PC-3 (cell line): Measurements from ENCODE around the gene ASH1L. TPM values are rescaled to one million over a fixed set of nuclear protein-coding genes. Genes with fewer than 3 reads are reported as not detected.

ENCODE experiments used
- ATAC-seq: fragments of 200-7000 bp; cut with Tn5 transposase; 2 replicates; pipeline ENCODE4 v1.9.1; 2020; ENCODE audit warnings: mild to moderate bottlenecking, moderate library complexity
- BruUV-seq: library from RNA; stranded (reverse); fragments of 400-500 nt; replicated peaks from 2 replicates; lab custom pipeline; 2021; lab: Mats Ljungman, UMichigan
- CTCF ChIA-PET: fragments of 300-600 bp; sonication (Branson Sonifier 250); formaldehyde crosslinking; loops from one replicate; lab custom pipeline; 2022; ENCODE audit warnings: antibody characterized with exemption; lab: Charles Lee
- POLR2A ChIA-PET: fragments of 300-600 bp; sonication (Branson Sonifier 250); formaldehyde crosslinking; loops from one replicate; lab custom pipeline; 2022; ENCODE audit warnings: antibody characterized with exemption; ENCODE audit not compliant: unreplicated experiment; lab: Charles Lee
- DNase-seq: peaks from one replicate; pipeline ENCODE4 v3.0.0-alpha.2; 2015
- H2AFZ ChIP-seq: fragments of 300-600 bp; sonication (generic); 2 replicates; pipeline ENCODE4 v1.6.0; 2016; ENCODE audit warnings: antibody characterized with exemption, low read length
- H3F3A ChIP-seq: fragments of 300-600 bp; sonication (generic); one replicate; pipeline ENCODE4 v1.6.0; 2017; ENCODE audit warnings: antibody characterized with exemption, low read length, control low read depth, mild to moderate bottlenecking; ENCODE audit not compliant: unreplicated experiment
- H3K27ac ChIP-seq: fragments of 300-600 bp; sonication (generic); 2 replicates; pipeline ENCODE4 v1.5.1; 2016; ENCODE audit warnings: mild to moderate bottlenecking, low read length
- H3K27me3 ChIP-seq: fragments of 300-600 bp; sonication (generic); 2 replicates; pipeline ENCODE4 v1.6.1; 2016; ENCODE audit warnings: low read length, mixed read lengths
- H3K36me3 ChIP-seq: fragments of 300-600 bp; sonication (generic); 2 replicates; pipeline ENCODE4 v1.6.1; 2016; ENCODE audit warnings: low read depth, mixed run types, low read length, mixed read lengths
- H3K4me1 ChIP-seq: fragments of 300-600 bp; sonication (generic); 2 replicates; pipeline ENCODE4 v1.5.1; 2016; ENCODE audit warnings: low read length; ENCODE audit not compliant: insufficient read depth
- H3K4me2 ChIP-seq: fragments of 300-600 bp; sonication (generic); 2 replicates; pipeline ENCODE4 v1.6.0; 2016; ENCODE audit warnings: low read length
- H3K4me3 ChIP-seq: fragments of 300-600 bp; sonication (generic); 2 replicates; pipeline ENCODE4 v1.5.1; 2016; ENCODE audit warnings: mild to moderate bottlenecking, low read length, mixed read lengths
- H3K79me2 ChIP-seq: fragments of 300-600 bp; sonication (generic); 2 replicates; pipeline ENCODE4 v1.6.1; 2017; ENCODE audit warnings: low read length, mixed read lengths
- H3K9ac ChIP-seq: fragments of 300-600 bp; sonication (generic); 2 replicates; pipeline ENCODE4 v1.6.0; 2016; ENCODE audit warnings: mild to moderate bottlenecking, low read length
- H3K9me2 ChIP-seq: fragments of 300-600 bp; sonication (generic); replicated peaks from 2 replicates; pipeline ENCODE4 v1.6.1; 2016; ENCODE audit warnings: mixed run types, low read length, mixed read lengths
- H3K9me3 ChIP-seq: fragments of 300-600 bp; sonication (generic); 2 replicates; pipeline ENCODE4 v1.6.1; 2016; ENCODE audit warnings: low read length, mixed read lengths
- H4K20me1 ChIP-seq: fragments of 300-600 bp; sonication (generic); 2 replicates; pipeline ENCODE4 v1.6.1; 2016; ENCODE audit warnings: low read length, mixed read lengths
- CTCF ChIP-seq: fragments of 300-600 bp; sonication (generic); conservative IDR thresholded peaks from 2 replicates; pipeline ENCODE4 v1.5.1; 2017; ENCODE audit warnings: antibody characterized with exemption, low read depth, mild to moderate bottlenecking, low read length
- EZH2 ChIP-seq: fragments of 300-600 bp; sonication (generic); IDR thresholded peaks from one replicate; pipeline ENCODE4 v1.6.1; 2017; ENCODE audit warnings: antibody characterized with exemption, mild to moderate bottlenecking, low read length; ENCODE audit not compliant: unreplicated experiment
- EZH2phosphoT487 ChIP-seq: fragments of 300-600 bp; sonication (generic); IDR thresholded peaks from 2 replicates; pipeline ENCODE4 v1.6.1; 2018; ENCODE audit warnings: mild to moderate bottlenecking, antibody characterized with exemption, low read length, borderline replicate concordance
- intact Hi-C: fragments of 100-400 bp; cut with micrococcal nuclease; formaldehyde crosslinking; loops from 2 replicates; pipeline ENCODE4 v1.9.0; 2023
- total RNA-seq: library from RNA; depleted of rRNA; stranded (reverse); fragments of >200 nt; gene quantifications from 2 replicates; pipeline ENCODE4 v1.2.3, GENCODE V29; 2014

ASH1L gene
- total RNA-seq, 1 experiment from 2014 or later = 27.6 TPM

DNA sequence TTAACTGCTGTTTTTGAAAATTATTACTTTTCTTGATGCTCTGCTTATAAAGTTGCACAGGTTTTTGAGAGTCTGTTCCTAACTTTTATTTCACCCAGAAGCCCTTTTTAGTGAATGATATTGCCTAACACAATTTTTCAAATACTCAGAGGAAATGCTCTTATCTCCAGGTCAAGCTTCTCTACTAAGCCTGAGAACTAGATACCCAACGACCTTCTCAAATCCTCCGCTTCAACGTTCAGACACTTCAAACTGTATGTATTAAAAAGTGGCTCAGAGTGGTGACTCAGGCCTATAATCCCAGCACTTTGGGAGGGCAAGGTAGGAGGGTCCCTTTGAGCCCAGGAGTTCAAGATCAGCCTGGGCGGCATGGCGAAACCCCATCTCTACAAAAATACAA lies 88.5 kb downstream of the ASH1L start:
- Histone ChIP-seq H3K9ac (no peak overlapping the region), H3K9me3 (peaks cover 6% of the 10 kb centered on the region; the same call in 1 of the 2 replicates), H3K27me3 (no peaks in the 10 kb centered on the region), H3K4me3 (no peak overlapping the region), H3K27ac (no peak overlapping the region), H3F3A (no peaks in the 10 kb centered on the region), H4K20me1 (no peaks in the 10 kb centered on the region), H2AFZ (no peak overlapping the region), H3K36me3 (peaks cover 22% of the 10 kb centered on the region), H3K4me2 (no peak overlapping the region), H3K9me2 (no peaks in the 10 kb centered on the region), H3K79me2 (peaks cover 31% of the 10 kb centered on the region), H3K4me1 (no peaks in the 10 kb centered on the region)
- ChIA-PET POLR2A (no interaction called here), CTCF (no interaction called here)
- intact Hi-C loops = no loop called here
- no peak for DNase-seq
- no peak for TF ChIP-seq CTCF
- TF ChIP-seq EZH2 = no peak
- TF ChIP-seq EZH2phosphoT487 = no peak
- no peak for ATAC-seq
- BruUV-seq = no TSS peak

- Histone ChIP-seq H2AFZ (no peak overlapping the region), H3K9ac (no peak overlapping the region), H4K20me1 (no peaks in the 10 kb centered on the region), H3K36me3 (peaks cover 22% of the 10 kb centered on the region), H3K27ac (no peak overlapping the region), H3K79me2 (peaks cover 38% of the 10 kb centered on the region), H3K4me1 (no peaks in the 10 kb centered on the region), H3K4me2 (no peak overlapping the region), H3K9me2 (no peaks in the 10 kb centered on the region), H3F3A (no peaks in the 10 kb centered on the region), H3K4me3 (no peak overlapping the region), H3K9me3 (peaks cover 6% of the 10 kb centered on the region; the same call in 1 of the 2 replicates), H3K27me3 (no peaks in the 10 kb centered on the region)
- no peak for DNase-seq
- TF ChIP-seq EZH2phosphoT487 (no peak), CTCF (no peak), EZH2 (no peak)
- no peak for ATAC-seq
- no TSS peak for BruUV-seq
- intact Hi-C loops = no loop called here
- CTCF ChIA-PET = no interaction called here
- POLR2A ChIA-PET = no interaction called here
Measured at GRCh38 chr1:155473151-155473821, 89.3 kb downstream of the ASH1L start.

DNA sequence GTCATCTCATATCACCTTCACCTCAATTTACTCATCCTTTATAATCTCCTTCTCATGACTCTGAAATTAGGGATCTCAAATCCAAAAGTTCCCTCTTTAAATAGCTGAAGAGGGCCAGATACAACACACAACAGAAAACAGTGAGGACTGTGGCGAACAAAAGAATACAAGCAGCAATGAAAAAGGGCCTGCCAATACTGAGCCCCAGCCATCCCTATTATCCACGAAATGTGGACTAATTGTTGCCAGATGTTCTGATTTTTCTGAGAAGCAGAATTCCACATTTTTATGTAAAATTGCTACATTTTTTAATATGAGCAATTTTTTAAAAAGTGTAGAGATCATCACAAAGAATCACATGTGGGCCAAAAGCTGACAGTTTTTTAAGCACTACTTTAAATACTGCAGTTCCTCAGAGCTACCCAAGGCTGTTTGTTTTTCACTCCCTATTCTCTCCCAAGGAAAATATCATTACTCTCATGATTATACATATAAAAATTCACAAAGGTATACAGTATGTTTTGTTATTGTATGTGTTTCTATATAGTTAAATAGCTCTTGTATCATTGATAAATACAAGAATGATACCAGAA lies 90.0 kb downstream of the ASH1L start:
- no TSS peak for BruUV-seq
- H3K4me1 ChIP-seq = 0 out of 2 replicates have a peak, but pooled peaks cover under 1% of the 10 kb centered on the region
- H3K9me2 ChIP-seq = no peaks in the 10 kb centered on the region
- no peak overlapping the region for H3K9ac ChIP-seq
- peaks cover 40% of the 10 kb centered on the region for H3K79me2 ChIP-seq
- H3K4me3 ChIP-seq = no peak overlapping the region
- ChIA-PET POLR2A (interaction anchor here (0.6 kb wide), 1 partner anchor 55 kb away, joined by 4 read pairs; no protein-coding TSS in a partner anchor), CTCF (no interaction called here)
- no peak for DNase-seq
- intact Hi-C loops = no loop called here
- no peaks in the 10 kb centered on the region for H3F3A ChIP-seq
- no peaks in the 10 kb centered on the region for H3K27me3 ChIP-seq
- H3K27ac ChIP-seq = no peak overlapping the region
- peaks cover 22% of the 10 kb centered on the region for H3K36me3 ChIP-seq
- 0 out of 2 replicates have a peak, but pooled peaks cover 3% of the 10 kb centered on the region for H4K20me1 ChIP-seq
- no peak for ATAC-seq
- H2AFZ ChIP-seq = no peak overlapping the region
- no peak for TF ChIP-seq EZH2phosphoT487
- no peak for TF ChIP-seq EZH2
- no peak for TF ChIP-seq CTCF
- peaks cover 6% of the 10 kb centered on the region; the same call in 1 of the 2 replicates for H3K9me3 ChIP-seq
- H3K4me2 ChIP-seq = no peak overlapping the region
